Measurements from ENCODE around the gene PNPLA2. TPM values are rescaled to one million over a fixed set of nuclear protein-coding genes. Genes with fewer than 3 reads are reported as not detected.

The PNPLA2 gene
- total RNA-seq, 4 donors from 2014 or later: 39.7 to 79.4 (median 58.9) TPM

DNA sequence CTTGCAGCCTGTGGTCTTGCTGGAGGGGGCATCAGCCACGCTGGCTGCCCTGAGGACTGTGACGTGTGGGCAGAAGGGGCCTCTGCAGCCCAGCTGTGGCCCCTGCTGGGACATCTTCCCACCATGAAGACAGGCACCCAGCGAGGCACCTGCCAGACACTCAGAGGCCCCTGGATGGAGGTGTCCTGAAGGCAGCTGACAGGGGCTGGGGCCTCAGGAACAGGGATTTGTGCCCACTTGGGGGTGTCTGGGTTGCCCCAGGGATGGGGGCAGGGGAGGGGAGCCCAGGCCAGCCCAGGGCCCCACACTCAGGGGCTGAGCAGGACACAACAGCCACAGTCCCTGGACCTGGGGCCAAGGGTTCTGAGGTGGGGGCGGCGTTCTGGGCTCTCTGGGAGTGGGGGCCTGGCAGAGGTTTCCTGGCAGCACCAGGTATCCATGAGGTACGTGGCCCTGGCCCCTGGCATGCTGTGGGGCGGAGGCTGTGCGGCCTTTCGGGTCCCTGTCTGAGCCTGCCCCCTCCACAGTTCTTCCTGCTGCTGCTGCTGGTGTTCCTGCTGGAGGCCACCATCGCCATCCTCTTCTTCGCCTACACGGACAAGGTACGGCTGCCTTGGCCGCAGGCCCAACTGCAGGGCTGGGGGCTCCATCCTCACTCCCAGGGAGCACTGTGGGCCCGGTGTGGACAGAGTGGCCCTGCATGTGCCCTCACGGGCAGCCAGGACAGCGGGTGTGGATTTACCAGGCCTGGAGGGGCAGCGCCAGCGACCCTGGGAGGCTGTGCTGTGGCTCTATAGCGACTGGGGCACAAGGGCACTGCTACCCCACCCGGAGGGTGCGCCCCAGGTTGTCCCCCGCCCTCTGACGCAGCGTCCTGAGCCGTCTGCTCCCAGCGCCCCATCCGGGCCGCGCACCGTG, 45.5 kb downstream of the PNPLA2 start:
- Histone ChIP-seq H3K4me1 (peaks cover 0 to 35% (median 16%) of the 10 kb centered on the region in 3 donors), H3K36me3 (peaks cover 0 to 79% of the 10 kb centered on the region in 2 donors), H3K27ac (no peak overlapping the region), H3K27me3 (no peaks in the 10 kb centered on the region), H3K9me3 (no peaks in the 10 kb centered on the region), H3K4me3 (no peak overlapping the region)
- no peak for TF ChIP-seq EP300 (IDR thresholded peaks at IDR 0.05)
- TF ChIP-seq POLR2AphosphoS5 (IDR thresholded peaks at IDR 0.05): no peak
- TF ChIP-seq POLR2A (IDR thresholded peaks at IDR 0.05): no peak
- TF ChIP-seq, protein P1, sequence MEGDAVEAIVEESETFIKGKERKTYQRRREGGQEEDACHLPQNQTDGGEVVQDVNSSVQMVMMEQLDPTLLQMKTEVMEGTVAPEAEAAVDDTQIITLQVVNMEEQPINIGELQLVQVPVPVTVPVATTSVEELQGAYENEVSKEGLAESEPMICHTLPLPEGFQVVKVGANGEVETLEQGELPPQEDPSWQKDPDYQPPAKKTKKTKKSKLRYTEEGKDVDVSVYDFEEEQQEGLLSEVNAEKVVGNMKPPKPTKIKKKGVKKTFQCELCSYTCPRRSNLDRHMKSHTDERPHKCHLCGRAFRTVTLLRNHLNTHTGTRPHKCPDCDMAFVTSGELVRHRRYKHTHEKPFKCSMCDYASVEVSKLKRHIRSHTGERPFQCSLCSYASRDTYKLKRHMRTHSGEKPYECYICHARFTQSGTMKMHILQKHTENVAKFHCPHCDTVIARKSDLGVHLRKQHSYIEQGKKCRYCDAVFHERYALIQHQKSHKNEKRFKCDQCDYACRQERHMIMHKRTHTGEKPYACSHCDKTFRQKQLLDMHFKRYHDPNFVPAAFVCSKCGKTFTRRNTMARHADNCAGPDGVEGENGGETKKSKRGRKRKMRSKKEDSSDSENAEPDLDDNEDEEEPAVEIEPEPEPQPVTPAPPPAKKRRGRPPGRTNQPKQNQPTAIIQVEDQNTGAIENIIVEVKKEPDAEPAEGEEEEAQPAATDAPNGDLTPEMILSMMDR (IDR thresholded peaks at IDR 0.05): no peak
- 92% methylated on average over 11 of the region's 31 CpGs; no CpG with 5 or more reads in 1 of the 2 donors for WGBS, 2 donors (ENCODE audit: low coverage in 1 of 2)
- no peak for ATAC-seq

DNA sequence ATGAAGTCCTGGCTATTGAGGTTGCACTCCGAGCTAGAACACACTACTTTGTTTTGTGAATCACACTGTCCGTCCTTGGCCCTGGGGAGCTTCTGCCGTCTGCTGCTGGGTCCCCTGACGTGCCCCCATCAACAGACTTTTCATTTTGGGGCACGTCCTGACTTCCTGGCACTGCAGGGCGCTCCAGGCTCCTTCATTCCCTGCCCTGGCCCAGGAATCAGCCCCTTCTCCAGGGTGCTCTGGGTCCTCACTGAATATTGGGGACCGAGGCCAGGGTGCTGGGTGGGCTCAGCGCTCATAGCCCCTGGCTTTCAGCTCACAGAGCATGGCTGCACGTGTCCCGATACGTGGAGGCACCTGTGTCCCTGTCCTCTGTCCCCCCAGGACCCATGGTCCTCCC, 46.2 kb downstream of the PNPLA2 start:
- no peak for ATAC-seq

DNA sequence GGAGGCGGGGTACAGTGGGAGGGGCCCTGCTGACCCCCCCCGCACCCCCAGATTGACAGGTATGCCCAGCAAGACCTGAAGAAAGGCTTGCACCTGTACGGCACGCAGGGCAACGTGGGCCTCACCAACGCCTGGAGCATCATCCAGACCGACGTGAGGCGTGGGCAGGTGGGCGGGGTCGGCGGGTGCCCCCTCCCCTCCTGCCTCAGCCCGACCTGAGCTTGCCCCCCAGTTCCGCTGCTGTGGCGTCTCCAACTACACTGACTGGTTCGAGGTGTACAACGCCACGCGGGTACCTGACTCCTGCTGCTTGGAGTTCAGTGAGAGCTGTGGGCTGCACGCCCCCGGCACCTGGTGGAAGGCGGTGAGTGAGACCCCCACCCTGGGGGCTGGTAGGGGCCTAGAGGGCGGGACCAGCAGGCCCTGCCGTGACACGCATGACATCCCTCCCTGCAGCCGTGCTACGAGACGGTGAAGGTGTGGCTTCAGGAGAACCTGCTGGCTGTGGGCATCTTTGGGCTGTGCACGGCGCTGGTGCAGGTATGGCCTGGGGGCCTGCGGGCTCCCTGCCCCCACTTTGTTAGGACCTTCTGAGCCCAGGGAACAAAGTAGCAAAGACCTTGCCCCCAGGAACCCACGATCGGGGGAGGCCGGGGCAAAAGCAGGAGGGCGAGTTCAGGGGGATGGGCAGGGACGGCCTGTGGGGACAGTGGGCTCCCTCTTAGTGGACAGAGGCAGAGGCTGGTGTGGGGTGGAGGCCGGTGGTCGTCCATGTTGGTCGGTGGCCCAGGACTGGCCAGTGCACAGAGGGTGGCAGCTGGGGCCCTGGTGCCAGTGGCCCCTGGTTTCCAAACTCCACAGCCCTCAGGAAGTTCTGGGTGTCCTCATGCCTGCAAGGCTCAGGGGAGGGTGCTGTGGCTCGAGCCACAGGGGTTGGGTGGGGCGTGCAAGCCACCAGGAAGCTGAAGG, 47.0 kb downstream of the PNPLA2 start:
- no CpG with 5 or more reads among the region's 41 CpGs for WGBS, 2 donors (ENCODE audit: low coverage in 1 of 2)
- no peak overlapping the region for H3K27ac ChIP-seq
- H3K36me3 ChIP-seq: peaks cover 0 to 89% of the 10 kb centered on the region in 2 donors
- H3K4me1 ChIP-seq: peaks cover 0 to 19% (median 6%) of the 10 kb centered on the region in 3 donors
- no peak overlapping the region for H3K4me3 ChIP-seq
- H3K9me3 ChIP-seq: no peaks in the 10 kb centered on the region
- ATAC-seq: no peak
- no peaks in the 10 kb centered on the region for H3K27me3 ChIP-seq
- TF ChIP-seq POLR2A (IDR thresholded peaks at IDR 0.05): no peak
- TF ChIP-seq EP300 (IDR thresholded peaks at IDR 0.05): no peak
- no peak for TF ChIP-seq POLR2AphosphoS5 (IDR thresholded peaks at IDR 0.05)
- TF ChIP-seq, protein P1 (IDR thresholded peaks at IDR 0.05): no peak

More for the DNA sequence above, 46.2 kb downstream of the PNPLA2 start:
- Histone ChIP-seq H3K4me1 (peaks cover 0 to 27% (median 10%) of the 10 kb centered on the region in 3 donors), H3K9me3 (no peaks in the 10 kb centered on the region), H3K27me3 (no peaks in the 10 kb centered on the region), H3K4me3 (no peak overlapping the region), H3K27ac (no peak overlapping the region), H3K36me3 (peaks cover 0 to 85% of the 10 kb centered on the region in 2 donors)
- TF ChIP-seq EP300 (IDR thresholded peaks at IDR 0.05) (no peak), POLR2A (IDR thresholded peaks at IDR 0.05) (no peak), POLR2AphosphoS5 (IDR thresholded peaks at IDR 0.05) (no peak)
- TF ChIP-seq, protein P1 (IDR thresholded peaks at IDR 0.05): no peak
- WGBS, 2 donors (ENCODE audit: low coverage in 1 of 2): 59% methylated on average over 2 of the region's 11 CpGs; no CpG with 5 or more reads in 1 of the 2 donors

DNA sequence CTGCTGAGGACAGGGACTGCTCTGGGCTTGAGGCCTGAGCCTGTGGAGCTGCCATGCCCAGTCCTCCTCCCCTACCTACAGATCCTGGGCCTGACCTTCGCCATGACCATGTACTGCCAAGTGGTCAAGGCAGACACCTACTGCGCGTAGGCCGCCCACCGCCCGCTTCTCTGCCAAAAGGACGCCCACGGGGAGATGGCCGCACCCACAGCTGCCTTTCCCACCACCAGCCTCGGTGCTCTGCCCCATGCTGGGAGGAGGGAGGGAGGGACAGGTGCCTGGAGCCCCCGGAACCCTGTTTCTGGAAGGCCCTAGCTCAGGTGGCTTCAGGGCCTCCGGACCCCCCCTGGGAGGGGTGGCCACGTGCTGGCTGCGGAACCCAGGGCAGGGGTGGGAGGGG, 47.8 kb downstream of the PNPLA2 start:
- ATAC-seq: no peak
- no peak overlapping the region for H3K4me3 ChIP-seq
- no peak for TF ChIP-seq POLR2AphosphoS5 (IDR thresholded peaks at IDR 0.05)
- no peak for TF ChIP-seq EP300 (IDR thresholded peaks at IDR 0.05)
- TF ChIP-seq POLR2A (IDR thresholded peaks at IDR 0.05): no peak
- TF ChIP-seq, protein P1 (IDR thresholded peaks at IDR 0.05): no peak
- no peak overlapping the region for H3K27ac ChIP-seq
- no peaks in the 10 kb centered on the region for H3K9me3 ChIP-seq
- H3K36me3 ChIP-seq: peaks cover 0 to 84% of the 10 kb centered on the region in 2 donors
- no peaks in the 10 kb centered on the region for H3K27me3 ChIP-seq
- peaks cover 0 to 12% (median 6%) of the 10 kb centered on the region in 3 donors for H3K4me1 ChIP-seq
- no CpG with 5 or more reads among the region's 14 CpGs for WGBS, 2 donors (ENCODE audit: low coverage in 1 of 2)

Measured in gastroesophageal sphincter (tissue), 4 donors.